CD4-positive, alpha-beta T cell treated with Interleukin-15 for 1 hour (primary cell): ENCODE results near the gene MEGF11.

ENCODE experiments used
- DNase-seq: peaks from one replicate; pipeline ENCODE4 v3.0.0-alpha.2; 2020

The MEGF11 gene

GRCh38 chr15:66107070-66107469, 146.5 kb downstream of the MEGF11 start:
- no peak for DNase-seq

GRCh38 chr15:66105286-66106265, 148.0 kb downstream of the MEGF11 start:
- no peak for DNase-seq

- no peak for DNase-seq
Observed at GRCh38 chr15:66103293-66103590, 150.3 kb downstream of the MEGF11 start.

GRCh38 chr15:66102563-66103292, 150.8 kb downstream of the MEGF11 start:
- no peak for DNase-seq

GRCh38 chr15:66101715-66102395, 151.7 kb downstream of the MEGF11 start:
- DNase-seq = no peak

GRCh38 chr15:66100761-66101160, 152.8 kb downstream of the MEGF11 start:
- DNase-seq = no peak

- no peak for DNase-seq
Observed at GRCh38 chr15:66099950-66100671, 153.4 kb downstream of the MEGF11 start.

GRCh38 chr15:66098022-66098363, 155.6 kb downstream of the MEGF11 start:
- no peak for DNase-seq

GRCh38 chr15:66097151-66098021, 156.2 kb downstream of the MEGF11 start:
- no peak for DNase-seq

- no peak for DNase-seq
Observed at GRCh38 chr15:66096688-66097058, 156.9 kb downstream of the MEGF11 start.

GRCh38 chr15:66095871-66096687, 157.5 kb downstream of the MEGF11 start:
- DNase-seq = no peak

GRCh38 chr15:66094331-66094730, 159.2 kb downstream of the MEGF11 start:
- DNase-seq = no peak

GRCh38 chr15:66092053-66093016, 161.2 kb downstream of the MEGF11 start:
- DNase-seq = no peak

- no peak for DNase-seq
Observed at GRCh38 chr15:66089509-66089908, 164.0 kb downstream of the MEGF11 start.

GRCh38 chr15:66089049-66089448, 164.5 kb downstream of the MEGF11 start:
- no peak for DNase-seq

- no peak for DNase-seq
Observed at GRCh38 chr15:66085128-66085527, 168.4 kb downstream of the MEGF11 start.

- DNase-seq = no peak
Observed at GRCh38 chr15:66084704-66085103, 168.8 kb downstream of the MEGF11 start.

- no peak for DNase-seq
Observed at GRCh38 chr15:66080717-66081398, 172.7 kb downstream of the MEGF11 start.

- DNase-seq = no peak
Observed at GRCh38 chr15:66078929-66079275, 174.6 kb downstream of the MEGF11 start.
